ENCODE measurements around the gene EMILIN3. TPM values are rescaled to one million over a fixed set of nuclear protein-coding genes. Genes with fewer than 3 reads are reported as not detected.

EMILIN3 gene
- total and polyA plus RNA-seq, 2 of the 8 experiments (the other 6 are each of a cell fraction or from before 2014, with no cell fraction given), result 3.8 to 5.2 TPM

- TF ChIP-seq EP300 (IDR thresholded peaks at IDR 0.05; ENCODE audit: borderline replicate concordance in 1 of 2, low read depth in 2 of 2, low read length in 2 of 2) (no peak), SP4 (IDR thresholded peaks at IDR 0.05; ENCODE audit: low read length) (peak; percentile 80; the same call in 1 of the 2 replicates), KDM4A (IDR thresholded peaks at IDR 0.05; ENCODE audit: low read depth, low read length, severe bottlenecking) (peak; percentile 19), NANOG (IDR thresholded peaks at IDR 0.05; ENCODE audit: insufficient read depth, low read depth, low read length, poor library complexity, severe bottlenecking) (no peak), YY1 (IDR thresholded peaks at IDR 0.05; ENCODE audit: low read depth, low read length) (no peak), CBX8 (IDR thresholded peaks at IDR 0.05; ENCODE audit: borderline replicate concordance, low read depth, low read length) (no peak), KDM5A (IDR thresholded peaks at IDR 0.05; ENCODE audit: low read length) (no peak), ASH2L (IDR thresholded peaks at IDR 0.05; ENCODE audit: low read length) (no peak), HDAC2 (IDR thresholded peaks at IDR 0.05; ENCODE audit: borderline replicate concordance in 1 of 2, low read depth in 2 of 2, low read length in 2 of 2) (no peak), CTCF (IDR thresholded peaks at IDR 0.05; ENCODE audit: control extremely low read depth in 1 of 3, insufficient read depth in 1 of 3, low read depth in 1 of 3, low read length in 3 of 3) (peak; percentile 22 to 32 (median 28); a peak in 3 of 4 replicates), CEBPB (IDR thresholded peaks at IDR 0.05; ENCODE audit: low read depth, low read length) (no peak), BRCA1 (IDR thresholded peaks at IDR 0.05; ENCODE audit: low read depth, low read length) (no peak), GTF2F1 (IDR thresholded peaks at IDR 0.05; ENCODE audit: borderline replicate concordance, low read depth, low read length) (no peak), RFX5 (IDR thresholded peaks at IDR 0.05; ENCODE audit: borderline replicate concordance, low read depth, low read length) (no peak), POLR2AphosphoS5 (IDR thresholded peaks at IDR 0.05; ENCODE audit: low read depth, low read length) (peak; percentile 71; the same call in 1 of the 2 replicates), TAF1 (IDR thresholded peaks at IDR 0.05; ENCODE audit: low read depth, low read length) (peak; percentile 76), KDM1A (IDR thresholded peaks at IDR 0.05; ENCODE audit: borderline replicate concordance, low read length) (no peak), RXRA (IDR thresholded peaks at IDR 0.05; ENCODE audit: insufficient read depth, low read depth, low read length) (no peak), POU5F1 (IDR thresholded peaks at IDR 0.05; ENCODE audit: low read depth, low read length) (no peak), PHF8 (conservative IDR thresholded peaks at IDR 0.05; ENCODE audit: low read depth, low read length) (peak; percentile 35; the same call in 1 of the 2 replicates), SP1 (IDR thresholded peaks at IDR 0.05; ENCODE audit: low read depth, low read length) (peak; percentile 62; the same call in 1 of the 2 replicates), SIX5 (IDR thresholded peaks at IDR 0.05; ENCODE audit: low read depth, low read length) (no peak)
Observed at GRCh38 chr20:41340327-41341055, 26.1 kb downstream of the EMILIN3 start, which contains the start of gene LPIN3 (continued).

Measured in H1 (cell line).